Chondrocyte (in vitro differentiated cells): ENCODE measurements around the gene SLC39A12. TPM values are rescaled to one million over a fixed set of nuclear protein-coding genes. Genes with fewer than 3 reads are reported as not detected.

Experiments
- DNase-seq: peaks from one replicate; pipeline ENCODE4 v3.0.0; 2021; ENCODE audit warnings: mixed read lengths, low spot score
- H3K27ac Mint-ChIP-seq: one replicate; pipeline ENCODE4 v1.8.0; 2021; ENCODE audit warnings: mild to moderate bottlenecking, moderate library complexity, mixed read lengths; ENCODE audit not compliant: unreplicated experiment
- H3K27me3 Mint-ChIP-seq: 2 replicates; pipeline ENCODE4 v1.8.0; 2021; ENCODE audit warnings: low read depth, mixed read lengths
- H3K36me3 Mint-ChIP-seq: 2 replicates; pipeline ENCODE4 v1.8.0; 2021; ENCODE audit warnings: low read depth, mixed read lengths
- H3K4me1 Mint-ChIP-seq: 2 replicates; pipeline ENCODE4 v1.8.0; 2021; ENCODE audit warnings: low read depth, mild to moderate bottlenecking, mixed read lengths
- H3K4me3 Mint-ChIP-seq: one replicate; pipeline ENCODE4 v1.8.0; 2021; ENCODE audit warnings: mild to moderate bottlenecking, moderate library complexity, mixed read lengths; ENCODE audit not compliant: unreplicated experiment
- H3K9me3 Mint-ChIP-seq: 2 replicates; pipeline ENCODE4 v1.8.0; 2021; ENCODE audit warnings: low read depth, mixed read lengths
- total RNA-seq: library from RNA; stranded (reverse); gene quantifications from 3 replicates; pipeline ENCODE4 v1.2.1, GENCODE V29; 2021
- TF ChIP-seq, protein P1 (sequence below): fragments of 200-600 bp; sonication (generic); IDR thresholded peaks from 2 replicates; pipeline ENCODE4 v1.5.0; 2021; ENCODE audit warnings: antibody characterized with exemption, mild to moderate bottlenecking, moderate library complexity

The SLC39A12 gene
- total RNA-seq, 1 donor from 2014 or later = not detected

DNA sequence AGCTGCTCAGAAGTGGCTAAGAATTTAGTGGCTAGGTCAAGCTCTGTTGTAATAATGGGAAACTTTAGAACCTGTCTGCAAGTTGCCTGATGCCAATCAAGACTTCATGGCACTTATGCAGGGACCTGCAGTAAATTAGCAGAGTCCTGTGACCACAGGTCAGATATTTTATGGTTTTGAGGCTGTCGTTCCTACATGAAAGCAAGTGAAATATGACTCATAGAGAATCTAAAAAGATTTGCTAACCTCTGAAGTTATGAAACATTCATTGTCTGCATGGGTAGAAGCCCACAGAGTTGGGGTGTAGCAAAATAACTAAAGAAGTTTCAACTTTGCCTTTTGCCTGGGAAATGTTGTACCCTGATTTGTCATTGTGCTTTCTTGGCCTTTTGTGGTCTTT lies 32.3 kb downstream of the SLC39A12 start:
- Mint-ChIP-seq H3K4me3 (no peak overlapping the region), H3K4me1 (peaks cover 36% of the 10 kb centered on the region), H3K36me3 (no peaks in the 10 kb centered on the region), H3K27me3 (no peaks in the 10 kb centered on the region), H3K9me3 (no peaks in the 10 kb centered on the region), H3K27ac (no peak overlapping the region)
- TF ChIP-seq, protein P1, sequence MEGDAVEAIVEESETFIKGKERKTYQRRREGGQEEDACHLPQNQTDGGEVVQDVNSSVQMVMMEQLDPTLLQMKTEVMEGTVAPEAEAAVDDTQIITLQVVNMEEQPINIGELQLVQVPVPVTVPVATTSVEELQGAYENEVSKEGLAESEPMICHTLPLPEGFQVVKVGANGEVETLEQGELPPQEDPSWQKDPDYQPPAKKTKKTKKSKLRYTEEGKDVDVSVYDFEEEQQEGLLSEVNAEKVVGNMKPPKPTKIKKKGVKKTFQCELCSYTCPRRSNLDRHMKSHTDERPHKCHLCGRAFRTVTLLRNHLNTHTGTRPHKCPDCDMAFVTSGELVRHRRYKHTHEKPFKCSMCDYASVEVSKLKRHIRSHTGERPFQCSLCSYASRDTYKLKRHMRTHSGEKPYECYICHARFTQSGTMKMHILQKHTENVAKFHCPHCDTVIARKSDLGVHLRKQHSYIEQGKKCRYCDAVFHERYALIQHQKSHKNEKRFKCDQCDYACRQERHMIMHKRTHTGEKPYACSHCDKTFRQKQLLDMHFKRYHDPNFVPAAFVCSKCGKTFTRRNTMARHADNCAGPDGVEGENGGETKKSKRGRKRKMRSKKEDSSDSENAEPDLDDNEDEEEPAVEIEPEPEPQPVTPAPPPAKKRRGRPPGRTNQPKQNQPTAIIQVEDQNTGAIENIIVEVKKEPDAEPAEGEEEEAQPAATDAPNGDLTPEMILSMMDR = no peak
- DNase-seq = no peak

GRCh38 chr10:17984563-17984962 lies 32.8 kb downstream of the SLC39A12 start:
- H3K36me3 Mint-ChIP-seq = no peaks in the 10 kb centered on the region
- no peak overlapping the region for H3K4me3 Mint-ChIP-seq
- no peaks in the 10 kb centered on the region for H3K27me3 Mint-ChIP-seq
- no peaks in the 10 kb centered on the region for H3K9me3 Mint-ChIP-seq
- TF ChIP-seq, protein P1 = no peak
- no peak for DNase-seq
- H3K4me1 Mint-ChIP-seq = peaks cover 36% of the 10 kb centered on the region
- no peak overlapping the region for H3K27ac Mint-ChIP-seq

GRCh38 chr10:17989908-17990767 lies 38.4 kb downstream of the SLC39A12 start:
- Mint-ChIP-seq H3K4me1 (peaks cover 13% of the 10 kb centered on the region), H3K27ac (no peak overlapping the region), H3K9me3 (no peaks in the 10 kb centered on the region), H3K27me3 (no peaks in the 10 kb centered on the region), H3K36me3 (no peaks in the 10 kb centered on the region), H3K4me3 (no peak overlapping the region)
- TF ChIP-seq, protein P1 = no peak
- no peak for DNase-seq

DNA sequence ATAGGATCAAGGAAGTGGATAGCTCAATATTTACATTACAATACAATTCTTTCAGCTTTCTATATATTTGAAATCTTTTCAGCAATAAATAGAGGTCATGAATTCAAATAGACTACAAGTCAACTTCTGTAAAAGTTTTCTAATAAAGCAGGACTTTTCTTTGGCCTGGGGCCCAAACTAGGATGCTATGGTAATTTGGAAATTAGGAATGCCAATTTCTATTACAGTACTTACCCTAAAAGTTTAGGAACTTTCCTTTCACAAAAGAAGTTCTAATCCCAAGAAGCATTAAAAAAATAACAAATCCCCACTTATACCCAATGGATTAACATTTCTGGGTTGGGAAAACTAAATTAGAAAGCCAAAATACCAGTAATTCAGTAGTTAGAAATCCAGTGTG lies 40.5 kb downstream of the SLC39A12 start:
- DNase-seq = no peak
- H3K36me3 Mint-ChIP-seq = no peaks in the 10 kb centered on the region
- H3K4me3 Mint-ChIP-seq = no peak overlapping the region
- H3K27me3 Mint-ChIP-seq = no peaks in the 10 kb centered on the region
- TF ChIP-seq, protein P1 = no peak
- no peaks in the 10 kb centered on the region for H3K9me3 Mint-ChIP-seq
- H3K4me1 Mint-ChIP-seq = peaks cover 13% of the 10 kb centered on the region
- no peak overlapping the region for H3K27ac Mint-ChIP-seq

GRCh38 chr10:17993361-17993760 lies 41.6 kb downstream of the SLC39A12 start:
- Mint-ChIP-seq H3K4me1 (peaks cover 13% of the 10 kb centered on the region), H3K36me3 (no peaks in the 10 kb centered on the region), H3K27ac (no peak overlapping the region), H3K9me3 (no peaks in the 10 kb centered on the region), H3K27me3 (no peaks in the 10 kb centered on the region), H3K4me3 (no peak overlapping the region)
- no peak for DNase-seq
- TF ChIP-seq, protein P1 = no peak
